Erythroblast (primary cell): Measurements from ENCODE around the gene SOST.

Source experiments
- DNase-seq, 2 experiments: peaks; one replicate each; lab custom pipeline; 2025; lab: John Stamatoyannopoulos, UW
- GATA1 ChIP-seq: IDR thresholded peaks from 2 replicates; pipeline ENCODE4 v1.6.1; 2011; ENCODE audit warnings: low read depth, mild to moderate bottlenecking, control low read depth, low read length, moderate library complexity
- POLR2A ChIP-seq: IDR thresholded peaks from 2 replicates; pipeline ENCODE4 v1.6.1; 2011; ENCODE audit warnings: mild to moderate bottlenecking, low read length

SOST gene

GRCh38 chr17:43784068-43784467 is 25.5 kb upstream of the SOST start:
- DNase-seq, result no peak

GRCh38 chr17:43782913-43783680 is 24.5 kb upstream of the SOST start:
- DNase-seq, result no peak
- TF ChIP-seq GATA1 (no peak), POLR2A (no peak)

More at GRCh38 chr17:43784068-43784467, 25.5 kb upstream of the SOST start:
- TF ChIP-seq POLR2A (no peak), GATA1 (no peak)

GRCh38 chr17:43780135-43780534 is 21.5 kb upstream of the SOST start, which contains the start of gene CFAP97D1:
TSS of gene CFAP97D1 (plus strand) at chr17:43780435. CDS start at chr17:43780463, 28 bp downstream.
- no peak for TF ChIP-seq GATA1
- TF ChIP-seq POLR2A, result no peak
- DNase-seq, result no peak

GRCh38 chr17:43779145-43780125 is 20.8 kb upstream of the SOST start:
- DNase-seq, result no peak
- no peak for TF ChIP-seq GATA1
- no peak for TF ChIP-seq POLR2A

GRCh38 chr17:43778337-43779144 is 19.9 kb upstream of the SOST start, which contains the start of gene DUSP3:
TSS of gene DUSP3 (minus strand) at chr17:43778977. CDS start at chr17:43778924, 53 bp downstream.
- TF ChIP-seq POLR2A (peak; percentile 48), GATA1 (no peak)
- DNase-seq, result peak; percentile 70 to 78

- no peak for DNase-seq
- TF ChIP-seq GATA1 (no peak), POLR2A (no peak)
Measured at GRCh38 chr17:43774304-43775250, 16.0 kb upstream of the SOST start.

- DNase-seq, result peak in 1 of 2 experiments; percentile 18
- TF ChIP-seq POLR2A (no peak), GATA1 (no peak)
Measured at GRCh38 chr17:43772877-43773648, 14.5 kb upstream of the SOST start.

- TF ChIP-seq POLR2A (no peak), GATA1 (no peak)
- no peak for DNase-seq
Measured at GRCh38 chr17:43771463-43771862, 12.9 kb upstream of the SOST start.

GRCh38 chr17:43770957-43771356 is 12.4 kb upstream of the SOST start:
- DNase-seq, result no peak

GRCh38 chr17:43769859-43770258 is 11.3 kb upstream of the SOST start:
- DNase-seq, result no peak
- TF ChIP-seq GATA1 (no peak), POLR2A (no peak)

More at GRCh38 chr17:43770957-43771356, 12.4 kb upstream of the SOST start:
- no peak for TF ChIP-seq GATA1
- no peak for TF ChIP-seq POLR2A

GRCh38 chr17:43769426-43769825 is 10.8 kb upstream of the SOST start:
- no peak for TF ChIP-seq GATA1
- no peak for TF ChIP-seq POLR2A
- no peak for DNase-seq
